K562 treated with DMSO at 1 percent for 12 hours (cell line): ENCODE results near the gene ORAI1. TPM values are rescaled to one million over a fixed set of nuclear protein-coding genes. Genes with fewer than 3 reads are reported as not detected.

ENCODE experiments used
- total RNA-seq: library from RNA; unstranded; fragments of 300-600 nt; gene quantifications from 2 replicates; pipeline ENCODE4 v1.2.3, GENCODE V29; 2022; ENCODE audit not compliant: insufficient read depth

ORAI1 gene
- total RNA-seq: 67.3 and 70.7 TPM in 2 replicates

GRCh38 chr12:121626087-121626852, at the start of gene ORAI1:
Gene ORAI1, plus strand, starts transcription at chr12:121626530.

GRCh38 chr12:121580959-121581685, 45.2 kb upstream of the ORAI1 start, which contains the start of gene KDM2B:
Gene KDM2B, minus strand, starts transcription at chr12:121581023. Its CDS starts 112 bp downstream, at chr12:121580911.

GRCh38 chr12:121669521-121669900, 43.2 kb downstream of the ORAI1 start, which contains the start of gene MORN3:
Gene MORN3, minus strand, starts transcription at chr12:121669654. Its CDS starts 171 bp downstream, at chr12:121669483.

Other genes starting within 250 kb of the ORAI1 start
- gene RNF34, start 226.4 kb upstream of the ORAI1 start, total RNA-seq: 27.4 and 40.4 TPM in 2 replicates
- 14.5 and 39.8 TPM in 2 replicates for gene KDM2B, start 45.5 kb upstream of the ORAI1 start, total RNA-seq
- 0.56 TPM in 1 of 2 replicates, not detected in the other for gene MORN3, start 43.1 kb downstream of the ORAI1 start, total RNA-seq
- 5.4 and 11.5 TPM in 2 replicates for gene TMEM120B, start 86.2 kb downstream of the ORAI1 start, total RNA-seq
- gene RHOF, start 167.2 kb downstream of the ORAI1 start, total RNA-seq: 1.3 and 2.9 TPM in 2 replicates
- 1.5 and 10.0 TPM in 2 replicates for gene SETD1B, start 177.5 kb downstream of the ORAI1 start, total RNA-seq
- not detected in 2 replicates for gene HPD, start 232.3 kb downstream of the ORAI1 start, total RNA-seq